Duodenal mucosa (tissue), 2 donors: ENCODE results near the gene ARSJ.

Experiments used
- H3K27ac ChIP-seq: one replicate; pipeline ENCODE4 v1.7.0; 2013; ENCODE audit warnings: low read depth, low read length
- H3K27me3 ChIP-seq, 2 donors: one replicate each; pipeline ENCODE4 v1.7.0; 2013; ENCODE audit warnings: low read length in 2 of 2, control low read depth in 1 of 2; ENCODE audit not compliant: insufficient read depth in 2 of 2, control insufficient read depth in 1 of 2
- H3K36me3 ChIP-seq, 2 donors: one replicate each; pipeline ENCODE4 v1.7.0; 2013; ENCODE audit warnings: low read length in 2 of 2, control low read depth in 1 of 2; ENCODE audit not compliant: insufficient read depth in 2 of 2, control insufficient read depth in 1 of 2
- H3K4me1 ChIP-seq, 2 donors: one replicate each; pipeline ENCODE4 v1.7.0; 2013; ENCODE audit warnings: low read length in 2 of 2, control low read depth in 1 of 2; ENCODE audit not compliant: insufficient read depth in 2 of 2, control insufficient read depth in 1 of 2
- H3K4me3 ChIP-seq, 2 donors: one replicate each; pipeline ENCODE4 v1.7.0; 2013; ENCODE audit warnings: low read length in 2 of 2, low read depth in 1 of 2
- H3K9ac ChIP-seq, 2 donors: one replicate each; pipeline ENCODE4 v1.7.0; 2013; ENCODE audit warnings: low read length in 2 of 2, low read depth in 1 of 2
- H3K9me3 ChIP-seq, 2 donors: one replicate each; pipeline ENCODE4 v1.7.0; 2013; ENCODE audit warnings: low read length in 2 of 2, control low read depth in 1 of 2; ENCODE audit not compliant: control insufficient read depth in 1 of 2

Gene ARSJ

DNA sequence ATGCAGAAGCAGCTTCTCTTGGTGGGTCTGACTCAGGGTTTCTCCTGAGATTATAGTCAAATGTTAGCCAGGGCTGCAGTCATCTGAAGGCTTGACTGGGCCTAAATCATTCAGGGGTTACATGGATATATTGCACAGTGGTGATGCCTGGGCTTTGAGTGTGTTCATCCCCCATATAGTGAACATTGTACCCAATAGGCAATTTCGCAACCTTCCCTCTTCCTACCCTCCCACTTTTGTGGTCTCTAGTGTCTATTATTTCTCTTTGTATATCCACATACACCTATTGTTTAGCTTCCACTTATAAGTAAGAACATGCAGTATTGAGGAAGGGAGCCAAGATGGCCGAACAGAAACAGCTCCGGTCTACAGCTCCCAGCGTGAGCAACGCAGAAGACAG is 127.6 kb downstream of the ARSJ start:
- Histone ChIP-seq H3K36me3 (no peaks in the 10 kb centered on the region), H3K9me3 (no peaks in the 10 kb centered on the region), H3K27me3 (no peaks in the 10 kb centered on the region), H3K27ac (no peak overlapping the region), H3K9ac (no peak overlapping the region), H3K4me1 (no peaks in the 10 kb centered on the region), H3K4me3 (no peak overlapping the region)
